K562 (cell line): ENCODE data around the gene PIK3R2. TPM values are rescaled to one million over a fixed set of nuclear protein-coding genes. Genes with fewer than 3 reads are reported as not detected.
A peak's percentile ranks its signal among the peaks of the same experiment; 100 is the strongest.

ENCODE experiments used
- CREB1 ChIP-seq, 2 experiments: sonication (generic) in 1 of 2; formaldehyde crosslinking in 1 of 2; IDR thresholded peaks; 2 replicates each; pipeline versions ENCODE4 v1.6.1 to v1.8.0; 2012 to 2022; ENCODE audit warnings: inconsistent platforms in 1 of 2, mild to moderate bottlenecking in 1 of 2, missing genetic modification reagents in 1 of 2, moderate library complexity in 1 of 2
- MYC ChIP-seq, 2 experiments: fragments of 250-450 bp in 1 of 2; sonication (Bioruptor Pico) in 1 of 2; IDR thresholded peaks; 2 replicates each; pipeline versions ENCODE4 v1.5.1 to v1.6.1; 2012 to 2021; ENCODE audit warnings: low read depth in 2 of 2, borderline replicate concordance in 1 of 2, improper control_type of control experiment in 1 of 2, low read length in 1 of 2, mild to moderate bottlenecking in 1 of 2, moderate library complexity in 1 of 2
- SREBF1 ChIP-seq: fragments of 150-350 bp; IDR thresholded peaks from 2 replicates; pipeline ENCODE4 v1.6.1; 2014; ENCODE audit warnings: antibody characterized with exemption, low read depth, low read length, borderline replicate concordance
- polyA plus RNA-seq, 8 experiments: library from polyadenylated mRNA; depleted of rRNA in 4 of 8; stranded (reverse) in 5 of 8; unstranded in 3 of 8; fragments of >200 nt; fragmentation: Nextera tagmentation in 2 of 8; fragmentation: Illumina TruSeq in 1 of 8; extraction: Ambion mirVana in 2 of 8; extraction: Trizol in 1 of 8; gene quantifications; 2 replicates each; pipeline versions ENCODE4 v1.2.1 to v1.2.3, GENCODE V29; 2011 to 2014; ENCODE audit warnings: inconsistent platforms in 1 of 8, missing spikeins in 1 of 8
- total RNA-seq, 7 experiments: library from RNA; depleted of rRNA in 6 of 7; stranded (reverse); fragments of >200 nt in 6 of 7; fragmentation: Illumina TruSeq in 2 of 7; extraction: Trizol in 2 of 7; gene quantifications; 2 replicates each; pipeline versions ENCODE4 v1.2.1 to v1.2.3, GENCODE V29; 2011 to 2021; ENCODE audit warnings: low replicate concordance in 1 of 7
- TF ChIP-seq, protein P1 (sequence below), 3 experiments: fragments of 200-800 bp in 1 of 3; fragments of 250-450 bp in 1 of 3; fragments of 450-650 bp in 1 of 3; sonication (Bioruptor Pico) in 1 of 3; sonication (Bioruptor generic) in 1 of 3; formaldehyde crosslinking in 1 of 3; IDR thresholded peaks; 2 replicates each; pipeline versions ENCODE4 v1.6.1 to v1.8.0; 2016 to 2022; ENCODE audit warnings: mild to moderate bottlenecking in 2 of 3, missing genetic modification characterization in 2 of 3, missing compliant biosample characterization in 1 of 3, moderate library complexity in 1 of 3

The PIK3R2 gene
- total and polyA plus RNA-seq, 9 of the 15 experiments (the other 6 are each of a cell fraction or from before 2014, with no cell fraction given), result 0.39 to 37.9 (median 5.3) TPM

DNA sequence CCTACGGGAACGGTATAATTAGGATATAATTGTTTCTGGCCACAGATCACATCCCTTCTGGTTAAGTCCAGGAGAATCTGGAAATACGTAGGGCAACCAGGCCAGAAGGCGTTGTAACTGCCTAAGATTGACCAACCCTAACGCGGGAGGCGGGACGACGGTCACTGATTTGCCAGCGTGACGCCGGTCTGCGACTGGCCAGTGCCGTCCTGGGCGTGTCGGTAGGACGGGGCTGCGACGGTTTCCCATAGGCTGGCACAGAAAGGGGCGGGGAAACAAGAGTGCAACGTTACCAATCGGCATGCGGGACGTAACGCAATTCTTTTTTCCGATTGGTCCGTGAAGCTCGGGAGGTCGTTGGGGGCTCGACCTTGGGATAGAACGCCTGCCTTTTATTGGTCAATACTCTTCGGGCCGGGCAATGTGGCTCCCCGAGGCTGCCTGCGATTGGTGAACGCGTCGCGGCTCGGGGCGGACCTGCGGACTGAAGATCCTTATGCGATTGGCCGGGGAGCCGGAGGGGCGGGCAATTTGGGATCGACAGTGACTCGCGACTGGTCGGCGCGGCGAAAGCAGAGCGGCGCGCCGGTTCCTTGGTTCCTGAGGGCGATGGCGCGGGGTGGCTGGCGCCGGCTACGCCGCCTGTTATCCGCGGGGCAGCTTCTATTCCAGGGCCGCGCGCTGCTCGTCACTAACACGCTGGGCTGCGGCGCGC lies 39.9 kb downstream of the PIK3R2 start, which contains the start of gene MPV17L2 (continued):
- TF ChIP-seq, protein P1, sequence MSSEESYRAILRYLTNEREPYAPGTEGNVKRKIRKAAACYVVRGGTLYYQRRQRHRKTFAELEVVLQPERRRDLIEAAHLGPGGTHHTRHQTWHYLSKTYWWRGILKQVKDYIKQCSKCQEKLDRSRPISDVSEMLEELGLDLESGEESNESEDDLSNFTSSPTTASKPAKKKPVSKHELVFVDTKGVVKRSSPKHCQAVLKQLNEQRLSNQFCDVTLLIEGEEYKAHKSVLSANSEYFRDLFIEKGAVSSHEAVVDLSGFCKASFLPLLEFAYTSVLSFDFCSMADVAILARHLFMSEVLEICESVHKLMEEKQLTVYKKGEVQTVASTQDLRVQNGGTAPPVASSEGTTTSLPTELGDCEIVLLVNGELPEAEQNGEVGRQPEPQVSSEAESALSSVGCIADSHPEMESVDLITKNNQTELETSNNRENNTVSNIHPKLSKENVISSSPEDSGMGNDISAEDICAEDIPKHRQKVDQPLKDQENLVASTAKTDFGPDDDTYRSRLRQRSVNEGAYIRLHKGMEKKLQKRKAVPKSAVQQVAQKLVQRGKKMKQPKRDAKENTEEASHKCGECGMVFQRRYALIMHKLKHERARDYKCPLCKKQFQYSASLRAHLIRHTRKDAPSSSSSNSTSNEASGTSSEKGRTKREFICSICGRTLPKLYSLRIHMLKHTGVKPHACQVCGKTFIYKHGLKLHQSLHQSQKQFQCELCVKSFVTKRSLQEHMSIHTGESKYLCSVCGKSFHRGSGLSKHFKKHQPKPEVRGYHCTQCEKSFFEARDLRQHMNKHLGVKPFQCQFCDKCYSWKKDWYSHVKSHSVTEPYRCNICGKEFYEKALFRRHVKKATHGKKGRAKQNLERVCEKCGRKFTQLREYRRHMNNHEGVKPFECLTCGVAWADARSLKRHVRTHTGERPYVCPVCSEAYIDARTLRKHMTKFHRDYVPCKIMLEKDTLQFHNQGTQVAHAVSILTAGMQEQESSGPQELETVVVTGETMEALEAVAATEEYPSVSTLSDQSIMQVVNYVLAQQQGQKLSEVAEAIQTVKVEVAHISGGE (CRISPR knock-in tag; IDR thresholded peaks at IDR 0.05), result peak in 1 of 3 experiments; percentile 83; a peak in 2 of 6 replicates
- 0 out of 2 replicates have a peak, but pooled peaks have one; percentile 40 for TF ChIP-seq SREBF1
- peak; percentile 88 for TF ChIP-seq CREB1 (IDR thresholded peaks at IDR 0.05)
- TF ChIP-seq CREB1 (CRISPR knock-in tag; IDR thresholded peaks at IDR 0.05), result peak; percentile 92
- TF ChIP-seq MYC (IDR thresholded peaks at IDR 0.05; ENCODE audit: low read depth, low read length), result peak; percentile 60
- TF ChIP-seq MYC (CRISPR knock-in tag; IDR thresholded peaks at IDR 0.05; ENCODE audit: borderline replicate concordance, low read depth), result no peak
